ENCODE measurements around the gene FAM185A. TPM values are rescaled to one million over a fixed set of nuclear protein-coding genes. Genes with fewer than 3 reads are reported as not detected.
A peak's percentile ranks its signal among the peaks of the same experiment; 100 is the strongest.
"Not testable (repeated sequence)": the region's sequence is repeated elsewhere in the genome, so short reads cannot be mapped to it uniquely, and the experiment has no call there.

The FAM185A gene
- total RNA-seq, 3 donors from 2014 or later, result 8.7 to 12.2 (median 10.4) TPM

- DNase-seq; H3K9me3 ChIP-seq; H3K36me3 ChIP-seq (ENCODE audit: low read depth); intact Hi-C loops (cut with DNase I, micrococcal nuclease): not testable (repeated sequence)
- peak overlapping the region; percentile 51 for H3K4me3 ChIP-seq
- H3K4me1 ChIP-seq (ENCODE audit: low read depth), result peaks cover 10% of the 10 kb centered on the region
- peak; percentile 34 for ATAC-seq
These were observed 617 bp downstream of the FAM185A start for GRCh38 chr7:102749445-102749786.

- ATAC-seq; H3K4me1 ChIP-seq (ENCODE audit: low read depth); H3K4me3 ChIP-seq; intact Hi-C loops (cut with DNase I, micrococcal nuclease); H3K9me3 ChIP-seq; DNase-seq; H3K36me3 ChIP-seq (ENCODE audit: low read depth): not testable (repeated sequence)
These were observed 9.4 kb downstream of the FAM185A start for GRCh38 chr7:102758227-102758626.

DNA sequence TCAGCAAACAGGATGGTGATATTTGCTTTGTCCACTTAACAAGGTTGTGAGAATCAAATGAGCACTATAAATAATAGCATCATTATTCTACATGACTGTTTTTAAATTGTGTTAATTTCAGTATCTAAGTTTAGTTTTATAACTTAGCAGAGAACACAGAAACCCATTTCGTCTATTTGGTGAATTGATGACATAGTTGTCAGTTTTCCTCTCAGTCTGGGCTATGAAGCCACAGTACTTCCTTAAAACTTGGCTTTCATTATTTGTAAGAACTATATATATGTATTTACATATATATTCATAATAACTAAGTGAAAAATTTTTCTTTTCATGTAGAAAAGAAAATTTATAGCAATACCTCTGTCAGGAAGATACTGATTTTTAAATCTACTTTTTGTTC lies 11.1 kb downstream of the FAM185A start:
- H3K4me3 ChIP-seq; H3K36me3 ChIP-seq (ENCODE audit: low read depth); DNase-seq; H3K9me3 ChIP-seq; ATAC-seq; intact Hi-C loops (cut with DNase I, micrococcal nuclease); H3K4me1 ChIP-seq (ENCODE audit: low read depth): not testable (repeated sequence)

DNA sequence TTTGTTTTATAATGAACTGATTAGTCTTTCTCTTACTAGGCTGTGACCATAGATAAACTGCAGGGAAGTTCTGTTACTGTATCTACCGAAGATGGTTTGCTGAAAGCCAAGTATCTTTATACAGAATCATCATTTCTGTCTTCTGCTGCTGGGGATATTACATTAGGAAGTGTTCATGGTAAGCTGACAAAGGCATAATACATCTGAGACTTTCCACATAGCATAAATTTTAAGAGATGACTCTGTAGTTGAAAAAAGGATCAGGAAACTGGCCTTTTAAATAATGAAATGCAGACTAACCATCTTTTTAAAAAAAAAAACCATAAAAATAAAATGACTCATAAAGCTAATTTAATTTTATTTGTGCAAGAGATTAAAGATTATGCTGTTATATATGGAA lies 12.4 kb downstream of the FAM185A start:
- H3K36me3 ChIP-seq (ENCODE audit: low read depth); H3K4me3 ChIP-seq; intact Hi-C loops (cut with DNase I, micrococcal nuclease); ATAC-seq; H3K9me3 ChIP-seq; DNase-seq; H3K4me1 ChIP-seq (ENCODE audit: low read depth): not testable (repeated sequence)

- intact Hi-C loops (cut with DNase I, micrococcal nuclease); DNase-seq; H3K9me3 ChIP-seq; ATAC-seq; H3K4me1 ChIP-seq (ENCODE audit: low read depth); H3K4me3 ChIP-seq; H3K36me3 ChIP-seq (ENCODE audit: low read depth): not testable (repeated sequence)
These were observed 14.6 kb downstream of the FAM185A start for GRCh38 chr7:102763295-102763905.

- ATAC-seq; H3K36me3 ChIP-seq (ENCODE audit: low read depth); DNase-seq; H3K9me3 ChIP-seq; intact Hi-C loops (cut with DNase I, micrococcal nuclease); H3K4me1 ChIP-seq (ENCODE audit: low read depth); H3K4me3 ChIP-seq: not testable (repeated sequence)
These were observed 20.9 kb downstream of the FAM185A start for GRCh38 chr7:102769657-102770192.

- H3K9me3 ChIP-seq; H3K4me1 ChIP-seq (ENCODE audit: low read depth); DNase-seq; ATAC-seq; H3K36me3 ChIP-seq (ENCODE audit: low read depth); H3K4me3 ChIP-seq; intact Hi-C loops (cut with DNase I, micrococcal nuclease): not testable (repeated sequence)
These were observed 21.7 kb downstream of the FAM185A start for GRCh38 chr7:102770467-102770866.

GRCh38 chr7:102776217-102776616 lies 27.4 kb downstream of the FAM185A start:
- H3K9me3 ChIP-seq; H3K36me3 ChIP-seq (ENCODE audit: low read depth); H3K4me1 ChIP-seq (ENCODE audit: low read depth); H3K4me3 ChIP-seq; ATAC-seq; DNase-seq; intact Hi-C loops (cut with DNase I, micrococcal nuclease): not testable (repeated sequence)

- H3K4me1 ChIP-seq (ENCODE audit: low read depth); ATAC-seq; H3K36me3 ChIP-seq (ENCODE audit: low read depth); H3K9me3 ChIP-seq; DNase-seq; intact Hi-C loops (cut with DNase I, micrococcal nuclease); H3K4me3 ChIP-seq: not testable (repeated sequence)
These were observed 29.9 kb downstream of the FAM185A start for GRCh38 chr7:102778663-102779062.

DNA sequence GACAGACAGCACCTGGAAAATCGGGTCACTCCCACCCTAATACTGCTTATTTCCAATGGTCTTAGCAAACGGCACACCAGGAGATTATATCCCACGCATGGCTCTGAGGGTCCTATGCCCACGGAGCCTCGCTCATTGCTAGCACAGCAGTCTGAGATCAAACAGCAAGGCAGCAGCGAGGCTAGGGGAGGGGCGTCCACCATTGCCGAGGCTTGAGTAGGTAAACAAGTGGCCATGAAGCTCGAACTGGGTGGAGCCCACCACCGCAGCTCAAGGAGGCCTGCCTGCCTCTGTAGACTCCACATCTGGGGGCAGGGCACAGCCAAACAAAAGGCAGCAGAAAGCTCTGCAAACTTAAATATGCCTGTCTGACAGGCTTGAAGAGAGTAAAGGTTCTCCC lies 32.1 kb downstream of the FAM185A start:
- H3K4me3 ChIP-seq; H3K36me3 ChIP-seq (ENCODE audit: low read depth); DNase-seq; intact Hi-C loops (cut with DNase I, micrococcal nuclease); H3K4me1 ChIP-seq (ENCODE audit: low read depth); ATAC-seq; H3K9me3 ChIP-seq: not testable (repeated sequence)

DNA sequence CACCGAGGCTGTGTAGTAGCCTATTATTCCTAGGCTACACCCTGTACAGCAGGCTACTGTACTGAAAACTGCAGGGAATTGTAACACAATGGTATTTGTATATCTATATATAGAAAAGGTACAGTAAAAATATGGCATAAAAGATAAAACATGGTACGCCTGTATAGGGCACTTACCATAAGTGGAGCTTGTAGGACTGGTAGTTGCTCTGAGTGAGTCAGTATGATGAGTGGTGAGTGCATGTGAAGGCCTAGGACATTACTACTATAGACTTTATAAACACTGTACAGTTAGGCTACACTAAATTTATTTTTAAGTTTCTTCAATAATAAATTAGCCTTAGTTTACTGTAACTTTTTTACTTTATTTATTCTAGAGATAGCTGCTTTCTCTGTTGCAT lies 40.0 kb downstream of the FAM185A start:
- ATAC-seq; H3K4me1 ChIP-seq (ENCODE audit: low read depth); H3K4me3 ChIP-seq; intact Hi-C loops (cut with DNase I, micrococcal nuclease); H3K9me3 ChIP-seq; DNase-seq; H3K36me3 ChIP-seq (ENCODE audit: low read depth): not testable (repeated sequence)

DNA sequence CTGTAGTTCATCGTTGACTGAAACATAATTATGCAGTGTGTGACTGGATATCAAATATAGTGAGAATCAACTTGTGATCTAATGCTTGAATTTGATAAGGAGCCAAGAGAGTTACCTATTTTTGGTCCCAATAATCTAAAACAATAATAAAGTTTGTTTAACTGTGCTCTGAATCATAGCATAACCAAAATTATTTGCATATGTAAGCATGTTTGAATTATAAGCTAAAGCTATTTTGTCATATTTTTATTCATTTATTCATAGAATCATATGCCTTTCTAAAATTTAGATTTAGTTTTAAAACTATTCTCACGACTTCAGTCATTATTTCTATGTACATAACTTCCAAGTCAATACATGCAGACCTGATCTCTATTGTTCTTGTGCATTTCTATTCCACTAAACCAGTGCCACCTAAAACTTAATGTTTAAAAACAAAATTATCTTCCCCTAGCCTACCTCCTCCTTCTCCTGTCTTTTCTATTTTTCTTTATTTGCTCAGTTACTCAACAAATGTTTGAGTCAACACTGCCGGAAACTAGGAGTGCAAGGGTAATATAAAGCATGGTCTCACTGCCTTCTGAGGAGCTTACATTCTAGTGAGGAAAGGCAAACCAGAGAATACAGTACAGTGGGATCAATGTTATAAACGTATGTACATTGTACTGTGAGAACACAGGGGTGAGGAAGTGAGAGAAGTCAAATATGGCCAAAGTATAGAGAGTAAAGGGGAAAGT lies 41.7 kb downstream of the FAM185A start:
- ATAC-seq, result peak; percentile 48
- H3K4me3 ChIP-seq; DNase-seq; H3K9me3 ChIP-seq; H3K4me1 ChIP-seq (ENCODE audit: low read depth); intact Hi-C loops (cut with DNase I, micrococcal nuclease); H3K36me3 ChIP-seq (ENCODE audit: low read depth): not testable (repeated sequence)

DNA sequence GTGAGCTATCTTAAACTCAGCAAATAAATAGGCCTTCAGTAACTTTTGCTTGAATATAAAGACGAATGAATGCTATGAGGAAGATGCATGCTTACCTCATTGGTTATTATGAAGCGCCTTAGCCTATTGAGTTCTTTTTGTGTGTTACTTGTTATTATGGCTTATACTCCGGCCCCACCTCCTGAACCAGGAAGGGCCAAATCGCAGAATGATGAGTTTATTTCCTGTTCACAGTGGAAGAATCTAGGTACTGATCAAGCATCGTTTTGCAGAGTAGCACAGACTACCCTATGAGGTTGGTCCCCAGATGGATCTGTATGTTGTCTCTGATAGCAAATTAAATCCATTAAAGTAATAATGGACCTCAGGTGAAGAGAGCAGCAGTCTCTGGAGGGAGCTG lies 42.6 kb downstream of the FAM185A start:
- H3K9me3 ChIP-seq; H3K4me1 ChIP-seq (ENCODE audit: low read depth); ATAC-seq; H3K36me3 ChIP-seq (ENCODE audit: low read depth); H3K4me3 ChIP-seq; DNase-seq; intact Hi-C loops (cut with DNase I, micrococcal nuclease): not testable (repeated sequence)

- H3K36me3 ChIP-seq (ENCODE audit: low read depth); DNase-seq; ATAC-seq; H3K4me1 ChIP-seq (ENCODE audit: low read depth); H3K4me3 ChIP-seq; H3K9me3 ChIP-seq; intact Hi-C loops (cut with DNase I, micrococcal nuclease): not testable (repeated sequence)
These were observed 43.0 kb downstream of the FAM185A start for GRCh38 chr7:102791831-102792230.
